H7 (cell line): ENCODE data around the gene REV1. TPM values are rescaled to one million over a fixed set of nuclear protein-coding genes. Genes with fewer than 3 reads are reported as not detected.
"Not testable (repeated sequence)": the region's sequence is repeated elsewhere in the genome, so short reads cannot be mapped to it uniquely, and the experiment has no call there.

Experiments
- DNase-seq: peaks from one replicate; pipeline ENCODE4 v3.0.0; 2012
- H3K27me3 ChIP-seq: 2 replicates; pipeline ENCODE4 v1.6.0; 2011; ENCODE audit warnings: mild to moderate bottlenecking, low read length; ENCODE audit not compliant: control insufficient read depth, insufficient read depth
- H3K36me3 ChIP-seq: replicated peaks from 2 replicates; pipeline ENCODE4 v1.5.1; 2011; ENCODE audit warnings: low read length; ENCODE audit not compliant: control insufficient read depth, insufficient read depth
- H3K4me3 ChIP-seq: 2 replicates; pipeline ENCODE4 v1.5.1; 2011; ENCODE audit warnings: low read depth, mild to moderate bottlenecking, control low read depth, low read length, moderate library complexity; ENCODE audit not compliant: insufficient read depth
- total RNA-seq: library from RNA; depleted of rRNA; stranded (reverse); fragments of >200 nt; shearing (Covaris generic); gene quantifications from 2 replicates; pipeline ENCODE4 v1.2.3, GENCODE V29; 2014

Gene REV1
- total RNA-seq, 1 experiment from 2014 or later: 21.1 TPM

DNA sequence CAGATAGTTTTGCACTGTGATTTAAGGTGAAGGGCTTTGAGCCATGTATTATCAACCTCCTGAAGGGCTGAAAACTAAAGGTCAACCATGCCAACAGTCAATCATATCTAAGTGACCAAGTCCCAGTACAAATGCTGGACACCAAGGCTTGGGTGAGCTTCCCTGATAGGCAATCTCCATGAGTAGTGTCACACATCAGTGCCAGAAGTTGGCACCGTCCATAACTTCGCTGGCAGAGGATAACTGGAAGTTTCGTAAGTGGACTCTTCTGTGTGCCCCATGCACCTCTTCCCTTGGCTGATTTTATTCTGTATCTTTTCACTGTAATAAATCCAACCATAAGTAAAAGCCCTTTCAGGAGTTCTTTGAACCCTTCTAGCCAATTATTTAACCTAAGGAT is 13.2 kb downstream of the REV1 start:
- Histone ChIP-seq H3K36me3 (peaks cover 2% of the 10 kb centered on the region; the same call in 1 of the 2 replicates), H3K27me3 (no peaks in the 10 kb centered on the region), H3K4me3 (no peak overlapping the region)
- no peak for DNase-seq

DNA sequence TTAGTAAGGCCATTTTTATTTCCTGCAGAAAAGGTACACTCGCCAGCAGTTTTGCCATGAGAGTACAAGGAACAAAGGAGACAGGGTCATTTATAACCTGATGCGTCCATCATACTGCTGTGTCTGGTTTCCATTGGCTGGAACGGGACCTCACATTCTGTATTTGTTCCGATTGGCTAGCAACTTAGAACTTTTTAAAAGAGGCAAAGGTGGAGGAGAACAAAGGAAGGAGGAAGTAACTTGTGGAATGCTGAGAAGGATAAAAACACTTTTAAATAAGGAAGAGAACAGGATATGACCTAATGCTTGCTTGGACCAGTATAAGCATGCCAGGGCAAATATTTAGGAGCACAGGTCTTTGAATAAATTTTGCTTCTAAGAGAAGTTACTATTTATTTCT is 14.7 kb downstream of the REV1 start:
- not testable (repeated sequence) for DNase-seq, H3K36me3 ChIP-seq, H3K4me3 ChIP-seq, H3K27me3 ChIP-seq

DNA sequence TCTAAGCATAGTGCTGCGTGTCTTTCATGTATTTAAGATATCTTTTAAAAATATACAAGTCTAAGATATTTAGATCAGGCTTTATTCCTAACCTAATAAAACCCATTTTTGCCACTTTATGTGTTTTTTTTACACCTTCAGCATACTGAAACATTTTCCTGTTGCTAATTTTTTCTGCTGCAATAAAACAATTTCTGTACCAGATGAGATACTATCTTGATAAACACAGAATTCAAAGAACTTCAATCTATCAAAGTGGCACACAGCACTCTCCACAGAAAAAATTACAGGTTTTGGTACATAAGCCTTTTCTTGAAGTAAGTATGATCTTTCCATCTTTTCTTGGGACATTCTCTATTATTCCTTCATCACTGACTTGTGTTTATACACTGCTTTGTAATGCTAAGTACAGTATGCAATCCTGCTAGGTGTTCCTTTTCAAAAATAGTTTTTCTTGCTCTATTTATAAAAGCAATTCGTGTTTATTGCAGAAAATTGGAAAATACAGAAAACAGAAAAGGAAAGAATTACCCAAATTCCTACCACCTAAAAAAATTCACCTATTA is 16.2 kb downstream of the REV1 start:
- DNase-seq: no peak
- no peak overlapping the region for H3K4me3 ChIP-seq
- no peaks in the 10 kb centered on the region for H3K27me3 ChIP-seq
- peaks cover 2% of the 10 kb centered on the region; the same call in 1 of the 2 replicates for H3K36me3 ChIP-seq

DNA sequence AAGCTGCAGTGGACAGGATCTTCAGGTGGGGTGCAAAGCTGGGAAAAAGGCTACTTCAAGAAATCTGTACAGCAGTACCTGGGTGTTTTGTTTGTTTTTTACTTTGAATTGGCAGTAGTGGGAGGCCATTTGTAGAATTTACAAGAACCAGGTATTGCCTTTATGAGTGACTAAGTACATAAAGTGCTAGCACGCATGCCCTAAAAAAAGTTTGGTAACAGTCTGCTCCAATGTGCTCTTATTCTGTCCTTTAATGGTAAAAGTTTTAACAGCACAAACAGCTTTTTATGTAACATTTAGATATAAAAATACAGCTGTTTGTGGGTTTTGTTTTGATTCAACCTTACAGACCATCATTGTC is 17.2 kb downstream of the REV1 start:
- Histone ChIP-seq H3K4me3 (no peak overlapping the region), H3K36me3 (peaks cover 2% of the 10 kb centered on the region; the same call in 1 of the 2 replicates), H3K27me3 (no peaks in the 10 kb centered on the region)
- no peak for DNase-seq

DNA sequence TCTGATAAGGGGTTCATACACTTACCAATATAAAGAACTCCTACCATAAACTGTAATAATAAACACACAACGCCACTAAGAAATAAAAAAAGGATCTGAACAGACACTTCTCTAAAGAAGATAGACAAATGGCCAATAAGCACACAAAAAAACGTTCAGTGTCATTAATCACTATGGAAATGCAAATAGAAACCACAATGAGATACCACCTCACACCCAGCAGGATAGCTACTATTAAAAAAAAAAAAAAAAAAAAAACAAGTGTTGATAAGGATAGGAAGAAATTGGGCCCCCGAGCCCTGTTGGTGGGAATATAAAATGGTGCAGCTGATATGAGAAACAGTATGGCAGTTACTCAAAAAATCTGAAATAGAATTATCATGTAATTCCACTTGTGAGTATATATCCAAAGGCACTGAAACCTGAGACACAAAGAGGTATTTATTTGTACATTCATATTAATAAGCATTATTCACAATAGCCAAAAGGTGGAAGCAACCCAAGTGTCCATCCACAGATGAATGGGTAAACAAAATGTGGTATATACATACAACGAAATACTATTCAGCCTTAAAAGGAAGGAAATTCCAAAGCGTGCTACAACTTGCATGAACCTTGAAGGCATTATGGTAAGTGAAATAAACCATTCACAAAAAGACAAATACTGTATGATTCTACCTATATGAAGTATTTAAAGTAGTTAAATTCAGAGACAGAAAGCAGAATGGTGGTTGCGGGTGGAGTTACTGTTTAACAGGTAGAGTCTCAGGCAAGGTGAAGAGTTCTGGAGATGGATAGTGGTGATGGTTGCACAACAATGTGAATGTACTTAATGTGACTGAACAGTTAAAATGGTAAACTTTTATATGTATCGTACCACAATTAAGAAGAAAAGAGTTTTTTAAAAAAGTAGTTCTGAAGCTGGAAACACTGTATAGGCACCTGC is 17.9 kb downstream of the REV1 start:
- Histone ChIP-seq H3K27me3 (no peaks in the 10 kb centered on the region), H3K36me3 (peaks cover 2% of the 10 kb centered on the region; the same call in 1 of the 2 replicates), H3K4me3 (no peak overlapping the region)
- DNase-seq: no peak

DNA sequence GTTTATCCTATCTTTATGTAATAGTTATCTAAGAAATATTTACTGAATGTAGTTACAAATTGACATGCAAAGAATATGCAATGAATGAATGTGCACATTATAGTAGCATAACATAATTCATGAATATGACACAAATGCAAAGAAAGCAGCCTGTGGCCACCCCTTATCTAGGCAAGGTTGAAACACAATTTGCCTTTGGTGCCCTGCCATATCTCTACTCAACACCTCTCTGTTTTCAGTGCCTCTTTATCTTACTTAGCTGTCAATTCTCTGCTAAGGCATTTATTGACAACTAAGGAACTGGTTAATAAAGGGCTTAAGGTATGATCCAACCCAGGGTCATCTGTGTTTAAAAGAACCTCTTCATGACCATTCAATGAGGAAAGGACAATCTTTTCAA is 18.9 kb downstream of the REV1 start:
- Histone ChIP-seq H3K36me3 (no peaks in the 10 kb centered on the region), H3K27me3 (no peaks in the 10 kb centered on the region), H3K4me3 (no peak overlapping the region)
- DNase-seq: no peak

DNA sequence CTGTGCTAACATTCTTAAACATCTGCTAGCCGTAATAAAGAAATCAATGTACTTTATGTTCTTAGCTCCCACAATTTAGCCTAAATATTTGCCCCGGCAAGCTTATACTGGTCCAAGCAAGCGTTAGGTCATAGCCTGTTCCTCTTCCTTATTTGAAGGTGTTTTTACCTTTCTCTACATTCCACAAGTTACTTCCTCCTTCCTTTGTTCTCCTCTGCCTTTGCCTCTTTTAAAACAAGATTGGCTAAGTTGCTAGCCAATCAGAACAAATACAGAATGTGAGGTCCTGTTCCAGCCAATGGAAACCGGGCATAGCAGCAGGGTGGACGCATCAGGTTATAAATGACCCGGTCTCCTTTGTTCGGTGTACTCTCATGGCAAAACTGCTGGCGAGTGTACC is 19.4 kb downstream of the REV1 start:
- not testable (repeated sequence) for H3K27me3 ChIP-seq, H3K4me3 ChIP-seq, H3K36me3 ChIP-seq, DNase-seq

DNA sequence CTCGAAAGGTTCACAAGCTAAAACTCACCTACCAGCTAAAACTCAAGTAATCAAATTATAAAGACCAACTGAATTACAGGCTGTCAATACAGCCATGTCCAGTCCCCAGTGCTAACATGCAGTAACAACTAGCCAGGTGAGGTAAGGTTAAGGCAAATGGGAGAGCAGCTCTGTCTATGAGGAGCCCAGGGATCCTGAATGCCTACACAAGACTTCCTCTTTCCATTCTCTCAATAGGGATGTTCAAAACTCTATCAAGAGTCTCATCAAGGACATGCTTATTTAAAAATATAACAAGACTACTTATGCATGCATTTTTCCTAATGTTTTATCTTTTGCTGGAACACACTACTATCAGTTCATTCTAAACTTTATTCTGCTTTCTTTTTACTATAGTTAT is 20.4 kb downstream of the REV1 start:
- Histone ChIP-seq H3K27me3 (no peaks in the 10 kb centered on the region), H3K4me3 (no peak overlapping the region), H3K36me3 (no peaks in the 10 kb centered on the region)
- DNase-seq: no peak

DNA sequence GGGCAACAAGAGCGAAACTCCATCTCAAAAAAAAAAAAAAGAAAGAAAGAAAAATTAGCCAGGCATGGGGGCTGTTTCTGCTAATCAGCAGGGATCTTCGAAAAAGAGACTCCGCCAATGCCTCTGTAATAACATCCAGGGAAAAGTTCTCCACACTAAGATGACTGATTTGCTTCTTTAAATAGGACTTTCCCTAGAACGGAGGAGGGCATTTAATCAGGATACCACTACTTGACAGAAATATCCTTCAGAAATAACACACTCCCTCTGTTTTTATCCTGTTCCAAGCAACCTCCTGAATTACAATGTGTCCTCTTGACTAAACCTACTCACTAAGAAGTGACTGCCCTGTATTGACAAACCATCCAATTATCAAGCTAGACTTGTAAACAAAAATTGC is 21.7 kb downstream of the REV1 start:
- Histone ChIP-seq H3K27me3 (no peaks in the 10 kb centered on the region), H3K4me3 (no peak overlapping the region)
- DNase-seq: no peak

DNA sequence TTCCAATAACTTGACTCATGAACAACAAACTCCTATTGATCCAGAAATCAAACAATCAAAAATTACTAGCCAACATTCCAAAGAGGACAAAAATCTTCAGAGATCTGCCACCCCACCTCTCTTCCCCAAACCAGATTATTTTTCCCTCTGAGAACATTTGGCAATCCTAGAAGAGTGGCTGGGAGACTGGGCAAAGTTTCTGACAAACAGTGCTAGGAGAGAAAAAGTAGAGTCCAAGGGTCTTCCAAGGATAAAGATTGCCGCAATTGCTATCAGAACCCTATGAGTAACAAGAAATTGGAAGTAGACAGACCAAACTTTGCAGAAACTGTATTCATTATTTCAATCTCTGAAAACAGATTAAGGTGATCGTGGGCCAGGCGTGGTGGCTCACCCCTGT is 22.4 kb downstream of the REV1 start:
- DNase-seq: no peak
- Histone ChIP-seq H3K27me3 (no peaks in the 10 kb centered on the region), H3K4me3 (no peak overlapping the region), H3K36me3 (no peaks in the 10 kb centered on the region)

More for the DNA sequence above, 21.7 kb downstream of the REV1 start:
- no peaks in the 10 kb centered on the region for H3K36me3 ChIP-seq

DNA sequence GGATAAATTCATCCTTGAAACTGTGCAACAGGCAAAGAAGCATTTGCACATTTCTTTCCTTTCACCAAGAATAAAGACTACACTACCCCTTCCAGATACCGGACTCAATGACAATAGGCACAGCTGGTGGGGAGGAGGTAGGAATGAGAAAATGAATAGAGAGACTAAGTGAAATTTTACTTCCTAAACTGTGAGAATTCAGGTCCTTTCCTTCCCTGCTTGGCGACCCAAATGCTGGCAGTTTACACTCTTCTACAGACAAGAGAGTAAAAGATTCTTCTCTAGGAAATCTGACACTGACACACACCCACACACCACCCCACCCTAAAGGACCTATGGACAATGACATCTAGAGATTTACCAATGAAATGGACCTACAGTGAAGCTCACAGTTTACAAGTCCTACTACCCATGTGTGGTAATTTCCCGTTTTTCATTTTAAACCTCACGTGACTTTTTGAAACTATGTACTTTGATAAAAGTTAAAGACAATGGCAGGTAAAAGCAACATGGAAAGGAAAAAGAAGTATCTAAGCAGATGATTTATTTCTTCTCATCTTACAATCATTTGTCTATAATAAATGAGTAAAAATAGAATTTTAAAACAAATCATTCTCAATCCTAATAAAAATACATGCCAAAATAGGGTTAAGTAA is 27.9 kb downstream of the REV1 start:
- peak; percentile 19 for DNase-seq
- H3K36me3 ChIP-seq: peaks cover 4% of the 10 kb centered on the region
- no peak overlapping the region for H3K4me3 ChIP-seq
- H3K27me3 ChIP-seq: no peaks in the 10 kb centered on the region

DNA sequence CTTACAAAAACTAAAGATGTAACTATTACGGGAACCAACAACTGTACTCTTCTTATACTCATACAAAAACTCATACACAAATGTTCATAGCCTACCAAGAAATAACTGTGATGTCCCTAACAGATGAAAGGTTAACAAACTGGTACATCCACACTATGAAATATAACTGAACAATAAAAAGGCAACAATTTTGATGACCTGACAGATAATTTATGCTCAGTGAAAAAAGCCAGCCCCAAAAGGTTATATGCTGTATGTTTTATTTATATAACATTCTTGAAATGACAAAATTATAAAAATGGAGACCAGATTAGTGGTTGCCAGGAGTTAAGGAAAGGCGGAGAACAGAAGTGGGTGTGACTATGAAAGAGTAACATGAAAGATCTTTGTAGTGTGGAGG is 31.3 kb downstream of the REV1 start:
- H3K36me3 ChIP-seq: peaks cover 7% of the 10 kb centered on the region
- DNase-seq: no peak

DNA sequence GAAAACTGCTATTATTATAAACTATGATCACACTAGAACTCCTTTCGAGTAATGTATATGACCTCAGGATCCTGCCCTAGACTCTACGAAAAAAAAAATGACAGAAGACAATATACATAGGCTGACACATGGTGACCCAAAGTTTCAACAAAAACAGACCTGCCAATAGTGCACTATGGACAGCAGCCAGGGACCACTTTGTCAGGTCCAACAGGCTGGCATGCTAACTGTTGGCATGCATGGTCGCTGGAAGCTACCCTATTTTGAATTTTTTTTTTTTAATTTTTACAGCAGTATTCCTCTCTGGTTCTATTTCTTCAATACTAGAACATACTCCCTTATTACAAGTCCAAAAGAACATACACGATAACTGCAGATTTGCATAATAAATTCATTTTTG is 38.1 kb downstream of the REV1 start:
- no peak for DNase-seq
- peaks cover 3% of the 10 kb centered on the region for H3K36me3 ChIP-seq
- H3K4me3 ChIP-seq: no peak overlapping the region
- H3K27me3 ChIP-seq: no peaks in the 10 kb centered on the region

More for the DNA sequence above, 31.3 kb downstream of the REV1 start:
- Histone ChIP-seq H3K4me3 (no peak overlapping the region), H3K27me3 (no peaks in the 10 kb centered on the region)

DNA sequence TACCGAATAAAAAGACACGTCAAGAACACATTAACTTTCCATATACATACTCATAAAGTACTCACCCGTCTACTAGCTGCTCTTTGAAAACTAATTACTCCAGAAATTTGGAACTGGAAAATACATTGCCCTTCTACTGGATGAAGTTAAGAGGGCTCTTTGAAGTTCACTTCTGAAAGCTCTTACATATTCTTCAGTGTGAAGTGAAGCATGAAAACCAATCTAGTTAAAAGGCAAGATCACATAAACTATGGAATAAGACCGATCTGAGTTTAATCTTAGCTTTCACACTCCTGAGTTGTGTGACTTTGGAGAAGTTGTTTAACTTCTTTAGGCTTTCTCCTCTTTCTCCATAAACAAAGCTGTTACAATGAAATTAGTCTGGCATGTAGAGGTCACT is 38.5 kb downstream of the REV1 start:
- H3K27me3 ChIP-seq: no peaks in the 10 kb centered on the region
- no peak overlapping the region for H3K4me3 ChIP-seq
- no peak for DNase-seq
- peaks cover 3% of the 10 kb centered on the region for H3K36me3 ChIP-seq

DNA sequence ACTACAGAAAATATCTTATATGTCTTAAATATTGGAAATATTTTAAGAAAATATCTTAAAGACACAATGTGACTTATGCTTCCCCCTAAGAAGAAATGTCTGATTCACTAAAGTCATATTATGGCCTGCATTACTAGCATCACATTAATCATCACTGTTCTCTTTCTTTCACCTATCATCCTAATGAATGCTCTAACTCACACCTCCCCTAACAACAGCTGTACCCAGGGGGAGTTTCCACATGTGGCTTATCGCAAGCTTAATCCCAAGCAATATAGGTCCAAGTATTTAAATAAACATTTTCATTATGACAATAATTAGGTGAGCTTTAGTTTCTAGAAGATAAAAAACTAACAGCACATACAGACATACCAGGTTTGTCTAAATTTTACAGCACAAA is 39.6 kb downstream of the REV1 start:
- Histone ChIP-seq H3K27me3 (no peaks in the 10 kb centered on the region), H3K4me3 (no peak overlapping the region), H3K36me3 (peaks cover 1% of the 10 kb centered on the region)
- no peak for DNase-seq
